Esophagus squamous epithelium (tissue), 4 donors: ENCODE measurements around the gene CDK5RAP1.

Source experiments
- POLR2A ChIP-seq, 4 donors: fragments of 450-650 bp; IDR thresholded peaks; one replicate each; pipeline ENCODE4 v1.6.1; 2017; ENCODE audit warnings: antibody characterized with exemption in 4 of 4, mild to moderate bottlenecking in 4 of 4, moderate library complexity in 3 of 4
- TF ChIP-seq, protein P1 (sequence below), 6 experiments: fragments of 450-650 bp in 4 of 6; fragments of 200-600 bp in 2 of 6; sonication (generic) in 2 of 6; IDR thresholded peaks; one replicate each; pipeline ENCODE4 v1.5.1; 2016 to 2019; ENCODE audit warnings: antibody characterized with exemption in 6 of 6, mild to moderate bottlenecking in 4 of 6, moderate library complexity in 4 of 6

GRCh38 chr20:33362898-33363297 lies 38.4 kb downstream of the CDK5RAP1 start:
- TF ChIP-seq, protein P1, sequence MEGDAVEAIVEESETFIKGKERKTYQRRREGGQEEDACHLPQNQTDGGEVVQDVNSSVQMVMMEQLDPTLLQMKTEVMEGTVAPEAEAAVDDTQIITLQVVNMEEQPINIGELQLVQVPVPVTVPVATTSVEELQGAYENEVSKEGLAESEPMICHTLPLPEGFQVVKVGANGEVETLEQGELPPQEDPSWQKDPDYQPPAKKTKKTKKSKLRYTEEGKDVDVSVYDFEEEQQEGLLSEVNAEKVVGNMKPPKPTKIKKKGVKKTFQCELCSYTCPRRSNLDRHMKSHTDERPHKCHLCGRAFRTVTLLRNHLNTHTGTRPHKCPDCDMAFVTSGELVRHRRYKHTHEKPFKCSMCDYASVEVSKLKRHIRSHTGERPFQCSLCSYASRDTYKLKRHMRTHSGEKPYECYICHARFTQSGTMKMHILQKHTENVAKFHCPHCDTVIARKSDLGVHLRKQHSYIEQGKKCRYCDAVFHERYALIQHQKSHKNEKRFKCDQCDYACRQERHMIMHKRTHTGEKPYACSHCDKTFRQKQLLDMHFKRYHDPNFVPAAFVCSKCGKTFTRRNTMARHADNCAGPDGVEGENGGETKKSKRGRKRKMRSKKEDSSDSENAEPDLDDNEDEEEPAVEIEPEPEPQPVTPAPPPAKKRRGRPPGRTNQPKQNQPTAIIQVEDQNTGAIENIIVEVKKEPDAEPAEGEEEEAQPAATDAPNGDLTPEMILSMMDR (IDR thresholded peaks at IDR 0.05), result no peak
- TF ChIP-seq POLR2A (IDR thresholded peaks at IDR 0.05), result no peak
